HG03064 (cell line): Measurements from ENCODE around the gene MT1E.
A peak's percentile ranks its signal among the peaks of the same experiment; 100 is the strongest.
"Not testable (repeated sequence)": the region's sequence is repeated elsewhere in the genome, so short reads cannot be mapped to it uniquely, and the experiment has no call there.

Source experiments
- ATAC-seq: cut with Tn5 transposase; IDR thresholded peaks from one replicate; pipeline ENCODE4 v1.9.1; 2021; ENCODE audit warnings: low read depth; ENCODE audit not compliant: unreplicated experiment

The MT1E gene

GRCh38 chr16:56606476-56607108 is 19.0 kb upstream of the MT1E start:
- ATAC-seq = no peak

GRCh38 chr16:56607109-56607618 is 18.4 kb upstream of the MT1E start:
- no peak for ATAC-seq

DNA sequence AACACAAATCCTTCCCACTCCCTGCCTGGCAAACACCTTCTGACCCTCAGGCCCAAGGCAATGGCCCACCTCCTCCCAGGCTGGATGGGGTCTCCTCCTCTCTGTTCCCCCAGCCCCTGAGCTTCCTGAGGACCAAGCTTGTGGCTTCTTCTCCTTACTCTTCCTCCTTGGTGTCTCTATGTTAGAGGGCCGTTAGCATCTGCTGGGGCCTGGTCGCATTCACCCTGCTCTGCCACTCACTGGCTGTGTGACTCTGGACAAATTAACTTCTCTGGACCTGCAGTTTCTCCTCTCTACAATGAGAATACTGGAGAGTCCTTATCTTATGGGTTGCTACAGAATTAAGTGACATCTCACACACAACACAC is 17.9 kb upstream of the MT1E start:
- no peak for ATAC-seq

GRCh38 chr16:56608043-56608875 is 17.3 kb upstream of the MT1E start, which contains the start of gene MT2A:
TSS of gene MT2A (plus strand) at chr16:56608584. CDS start at chr16:56608656, 72 bp downstream.
- ATAC-seq = peak; percentile 81

- ATAC-seq = no peak
Measured at GRCh38 chr16:56608876-56609462, 16.6 kb upstream of the MT1E start.

GRCh38 chr16:56609463-56609921 is 16.1 kb upstream of the MT1E start:
- ATAC-seq = no peak

- no peak for ATAC-seq
Measured at GRCh38 chr16:56610017-56610608, 15.5 kb upstream of the MT1E start.

DNA sequence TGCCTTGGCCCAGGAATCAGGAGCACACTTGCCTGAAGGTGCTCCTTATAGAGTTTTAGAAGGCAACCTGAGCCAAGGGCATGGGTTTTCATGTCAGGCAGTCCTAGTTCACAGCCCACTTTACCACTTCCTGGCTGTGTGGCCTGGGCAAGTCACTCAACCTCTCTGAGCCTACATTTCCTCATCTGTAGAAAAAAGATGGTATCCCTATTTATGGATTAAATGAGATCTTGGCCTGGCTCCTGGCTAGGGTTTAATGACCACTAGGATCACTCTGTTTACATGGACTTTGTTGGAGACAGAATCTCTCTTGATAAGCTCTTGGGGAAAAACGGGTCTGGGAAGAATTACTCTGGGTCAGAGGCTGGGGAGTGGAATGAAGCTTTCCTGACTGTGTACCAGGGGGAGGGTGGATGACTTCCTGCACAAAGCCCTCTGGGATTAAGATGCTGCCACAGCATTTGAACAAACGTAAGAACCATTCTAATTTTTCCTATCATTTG is 14.9 kb upstream of the MT1E start:
- ATAC-seq = no peak

DNA sequence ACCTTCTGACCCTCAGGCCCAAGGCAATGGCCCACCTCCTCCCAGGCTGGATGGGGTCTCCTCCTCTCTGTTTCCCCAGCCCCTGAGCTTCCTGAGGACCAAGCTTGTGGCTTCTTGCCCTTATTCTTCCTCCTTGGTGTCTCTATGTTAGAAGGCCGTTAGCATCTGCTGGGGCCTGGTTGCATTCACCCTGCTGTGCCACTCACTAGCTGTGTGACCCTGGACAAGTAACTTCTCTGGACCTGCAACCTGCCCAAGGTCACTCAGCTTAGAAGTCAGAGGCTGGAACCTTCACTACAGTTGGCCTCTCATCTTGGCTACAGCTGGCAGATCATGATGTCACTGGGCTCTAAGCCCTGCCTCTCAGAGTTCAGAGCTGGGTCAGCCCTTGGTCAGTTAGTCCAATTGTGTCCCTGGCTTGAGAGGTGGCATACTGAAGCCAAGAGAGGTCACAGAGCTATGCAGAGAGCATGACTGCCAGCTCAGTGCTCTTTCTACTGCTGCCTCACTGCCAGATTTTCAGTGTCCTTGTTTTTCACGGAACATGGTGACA is 14.2 kb upstream of the MT1E start:
- ATAC-seq = no peak

- ATAC-seq = no peak
Measured at GRCh38 chr16:56613706-56614105, 11.9 kb upstream of the MT1E start.

- ATAC-seq = no peak
Measured at GRCh38 chr16:56614549-56614991, 11.0 kb upstream of the MT1E start.

DNA sequence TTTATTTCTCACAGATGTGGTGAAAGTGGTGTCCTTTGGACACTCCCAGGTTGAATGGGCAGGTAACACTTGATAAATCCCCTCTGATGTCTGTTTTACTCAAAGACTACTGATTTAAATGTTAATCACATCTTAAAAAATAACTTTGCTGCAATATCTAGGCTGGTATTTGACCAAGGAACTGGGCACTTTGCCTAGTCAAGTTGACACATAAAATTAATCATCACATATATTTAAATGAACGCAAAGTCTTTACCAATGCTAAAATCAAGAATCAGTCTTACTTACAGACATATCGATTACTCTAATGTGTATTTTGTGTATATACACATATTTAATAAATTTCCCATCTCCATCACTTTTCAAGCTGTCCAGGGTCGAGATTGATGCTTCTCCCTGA is 10.2 kb upstream of the MT1E start:
- no peak for ATAC-seq

GRCh38 chr16:56616608-56617211 is 8.9 kb upstream of the MT1E start:
- ATAC-seq = no peak

GRCh38 chr16:56617212-56618085 is 8.1 kb upstream of the MT1E start:
- no peak for ATAC-seq

- no peak for ATAC-seq
Measured at GRCh38 chr16:56618138-56618537, 7.4 kb upstream of the MT1E start.

DNA sequence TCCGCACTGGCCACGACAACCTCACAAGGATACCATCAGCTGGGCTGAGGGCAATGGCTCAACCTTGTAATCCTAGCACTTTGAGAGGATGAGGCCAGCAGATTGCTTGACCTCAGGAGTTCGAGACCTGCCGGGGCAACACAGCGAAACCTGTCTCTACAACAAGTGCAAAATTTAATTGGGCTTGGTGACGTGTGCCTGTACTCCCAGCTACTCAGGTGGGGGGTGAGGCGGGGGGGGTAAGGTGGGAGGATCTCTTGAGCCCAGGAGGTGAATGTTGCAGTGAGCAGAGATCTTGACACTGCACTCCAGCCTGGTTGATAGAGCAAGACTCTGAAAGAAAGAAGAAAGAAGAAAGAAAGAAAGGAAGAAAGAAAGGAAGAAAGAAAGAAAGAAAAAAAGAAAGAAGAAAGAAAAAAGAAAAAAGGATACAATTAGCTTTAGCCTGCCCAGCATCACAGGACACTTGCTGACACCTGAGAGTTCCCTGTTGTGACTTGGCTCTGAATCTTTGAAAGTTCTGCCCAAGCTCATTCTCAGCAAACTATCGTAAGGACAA is 5.2 kb upstream of the MT1E start:
- no peak for ATAC-seq

DNA sequence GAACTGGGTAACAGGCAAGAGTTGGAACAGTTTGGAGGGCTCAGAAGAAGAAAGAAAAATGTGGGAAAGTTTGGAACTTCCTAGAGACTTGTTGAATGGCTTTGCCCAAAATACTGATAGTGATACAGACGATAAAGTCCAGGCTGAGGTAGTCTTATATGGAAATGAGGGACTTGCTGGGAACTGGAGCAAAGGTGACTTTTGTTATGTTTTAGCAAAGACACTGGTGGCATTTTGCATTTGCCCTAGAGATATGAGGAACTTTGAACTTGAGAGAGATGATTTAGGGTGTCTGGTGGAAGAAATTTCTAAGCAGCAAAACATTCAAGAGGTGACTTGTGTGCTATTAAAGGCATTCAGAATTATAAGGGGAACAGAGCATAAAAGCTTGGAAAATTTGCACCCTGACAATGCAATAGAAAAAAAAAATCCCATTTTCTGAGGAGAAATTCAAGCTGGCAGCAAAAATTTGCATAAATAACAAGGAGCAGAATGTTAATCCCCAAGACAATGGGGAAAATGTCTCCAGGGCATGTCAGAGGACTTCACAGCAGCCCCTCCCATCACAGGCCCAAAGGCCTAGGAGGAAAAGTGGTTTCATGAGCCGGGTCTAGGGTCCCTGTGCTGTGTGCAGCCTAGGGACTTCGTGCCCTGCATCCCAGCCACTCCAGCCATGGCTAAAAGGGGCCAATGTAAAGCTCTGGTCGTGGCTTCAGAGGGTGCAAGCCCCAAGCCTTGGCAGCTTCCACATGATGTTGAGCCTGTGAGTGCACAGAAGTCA is 3.7 kb upstream of the MT1E start:
- ATAC-seq = not testable (repeated sequence)

GRCh38 chr16:56623184-56623583 is 2.4 kb upstream of the MT1E start:
- not testable (repeated sequence) for ATAC-seq
